ENCODE data around the gene GOLGA8J.
"Not testable (repeated sequence)": the region's sequence is repeated elsewhere in the genome, so short reads cannot be mapped to it uniquely, and the experiment has no call there.

The GOLGA8J gene

GRCh38 chr15:30082655-30083054 lies at the start of gene GOLGA8J:
TSS of gene GOLGA8J (plus strand) at chr15:30082955. CDS start at chr15:30083053, 98 bp downstream.
- not testable (repeated sequence) for DNase-seq (ENCODE audit: low spot score)

- DNase-seq (ENCODE audit: low spot score): no peak
These were observed 49.5 kb upstream of the GOLGA8J start for GRCh38 chr15:30033211-30033610.

- no peak for DNase-seq (ENCODE audit: low spot score)
These were observed 49.0 kb upstream of the GOLGA8J start for GRCh38 chr15:30033763-30034162.

GRCh38 chr15:30036036-30036703 lies 46.6 kb upstream of the GOLGA8J start:
- no peak for DNase-seq (ENCODE audit: low spot score)

- DNase-seq (ENCODE audit: low spot score): no peak
These were observed 43.9 kb upstream of the GOLGA8J start for GRCh38 chr15:30038667-30039523.

- no peak for DNase-seq (ENCODE audit: low spot score)
These were observed 40.9 kb upstream of the GOLGA8J start for GRCh38 chr15:30041868-30042267.

GRCh38 chr15:30042556-30042955 lies 40.2 kb upstream of the GOLGA8J start:
- no peak for DNase-seq (ENCODE audit: low spot score)

- DNase-seq (ENCODE audit: low spot score): no peak
These were observed 39.5 kb upstream of the GOLGA8J start for GRCh38 chr15:30043211-30043655.

GRCh38 chr15:30044377-30044776 lies 38.4 kb upstream of the GOLGA8J start:
- DNase-seq (ENCODE audit: low spot score): no peak

- not testable (repeated sequence) for DNase-seq (ENCODE audit: low spot score)
These were observed 37.9 kb upstream of the GOLGA8J start for GRCh38 chr15:30044826-30045225.

- DNase-seq (ENCODE audit: low spot score): not testable (repeated sequence)
These were observed 37.3 kb upstream of the GOLGA8J start for GRCh38 chr15:30045248-30046041.

- DNase-seq (ENCODE audit: low spot score): no peak
These were observed 36.3 kb upstream of the GOLGA8J start for GRCh38 chr15:30046430-30046829.

- no peak for DNase-seq (ENCODE audit: low spot score)
These were observed 27.2 kb upstream of the GOLGA8J start for GRCh38 chr15:30055604-30056003.

GRCh38 chr15:30056166-30056565 lies 26.6 kb upstream of the GOLGA8J start:
- DNase-seq (ENCODE audit: low spot score): no peak

- no peak for DNase-seq (ENCODE audit: low spot score)
These were observed 23.0 kb upstream of the GOLGA8J start for GRCh38 chr15:30059771-30060170.

GRCh38 chr15:30062881-30063280 lies 19.9 kb upstream of the GOLGA8J start:
- DNase-seq (ENCODE audit: low spot score): no peak

- no peak for DNase-seq (ENCODE audit: low spot score)
These were observed 18.8 kb upstream of the GOLGA8J start for GRCh38 chr15:30063835-30064546.

GRCh38 chr15:30065025-30065801 lies 17.5 kb upstream of the GOLGA8J start:
- DNase-seq (ENCODE audit: low spot score): no peak

- DNase-seq (ENCODE audit: low spot score): no peak
These were observed 14.4 kb upstream of the GOLGA8J start for GRCh38 chr15:30068326-30068725.

GRCh38 chr15:30072630-30073029 lies 10.1 kb upstream of the GOLGA8J start:
- no peak for DNase-seq (ENCODE audit: low spot score)

GRCh38 chr15:30073915-30074314 lies 8.8 kb upstream of the GOLGA8J start:
- DNase-seq (ENCODE audit: low spot score): no peak

All from HuH-7 (cell line).